Measurements from ENCODE around the gene ATP8A1.

The ATP8A1 gene

GRCh38 chr4:42646999-42647541, 9.8 kb downstream of the ATP8A1 start:
- no peak for DNase-seq

- no peak for DNase-seq
Measured at GRCh38 chr4:42646013-42646784, 10.7 kb downstream of the ATP8A1 start.

GRCh38 chr4:42644897-42645296, 12.0 kb downstream of the ATP8A1 start:
- no peak for DNase-seq

- no peak for DNase-seq
Measured at GRCh38 chr4:42643685-42644084, 13.2 kb downstream of the ATP8A1 start.

GRCh38 chr4:42642845-42643615, 13.9 kb downstream of the ATP8A1 start:
- no peak for DNase-seq

- no peak for DNase-seq
Measured at GRCh38 chr4:42642101-42642797, 14.7 kb downstream of the ATP8A1 start.

- no peak for DNase-seq
Measured at GRCh38 chr4:42641656-42642055, 15.2 kb downstream of the ATP8A1 start.

- DNase-seq, result no peak
Measured at GRCh38 chr4:42641161-42641560, 15.7 kb downstream of the ATP8A1 start.

GRCh38 chr4:42640613-42641012, 16.3 kb downstream of the ATP8A1 start:
- DNase-seq, result no peak

GRCh38 chr4:42638993-42639392, 17.9 kb downstream of the ATP8A1 start:
- DNase-seq, result no peak

- no peak for DNase-seq
Measured at GRCh38 chr4:42638321-42638720, 18.6 kb downstream of the ATP8A1 start.

- no peak for DNase-seq
Measured at GRCh38 chr4:42637867-42638266, 19.0 kb downstream of the ATP8A1 start.

GRCh38 chr4:42637104-42637503, 19.8 kb downstream of the ATP8A1 start:
- DNase-seq, result no peak

GRCh38 chr4:42636645-42636949, 20.3 kb downstream of the ATP8A1 start:
- DNase-seq, result no peak

- DNase-seq, result no peak
Measured at GRCh38 chr4:42633605-42634388, 23.1 kb downstream of the ATP8A1 start.

GRCh38 chr4:42632653-42633382, 24.1 kb downstream of the ATP8A1 start:
- DNase-seq, result no peak

GRCh38 chr4:42630908-42631307, 26.0 kb downstream of the ATP8A1 start:
- no peak for DNase-seq

- no peak for DNase-seq
Measured at GRCh38 chr4:42628740-42629139, 28.2 kb downstream of the ATP8A1 start.

- DNase-seq, result no peak
Measured at GRCh38 chr4:42627885-42628646, 28.8 kb downstream of the ATP8A1 start.

- no peak for DNase-seq
Measured at GRCh38 chr4:42626629-42627146, 30.2 kb downstream of the ATP8A1 start.

GRCh38 chr4:42625329-42625728, 31.6 kb downstream of the ATP8A1 start:
- DNase-seq, result no peak

Data from NCI-H774 (cell line).